Left ventricle myocardium inferior (tissue), 1 donor: Measurements from ENCODE around the gene PKD2. TPM values are rescaled to one million over a fixed set of nuclear protein-coding genes. Genes with fewer than 3 reads are reported as not detected.

Experiments
- DNase-seq: peaks from one replicate; pipeline ENCODE4 v3.0.0-alpha.2; 2020
- H3K27ac ChIP-seq: fragments of 200-600 bp; replicated peaks from 2 replicates; pipeline ENCODE4 v1.8.0; 2021
- H3K27me3 ChIP-seq: fragments of 200-600 bp; 2 replicates; pipeline ENCODE4 v1.8.0; 2021; ENCODE audit warnings: low read depth
- H3K36me3 ChIP-seq: fragments of 200-600 bp; 2 replicates; pipeline ENCODE4 v1.8.0; 2021
- H3K4me1 ChIP-seq: fragments of 200-600 bp; 2 replicates; pipeline ENCODE4 v1.8.0; 2021
- H3K4me3 ChIP-seq: fragments of 200-600 bp; 2 replicates; pipeline ENCODE4 v1.8.0; 2021; ENCODE audit warnings: mild to moderate bottlenecking, moderate library complexity
- H3K9me3 ChIP-seq: fragments of 200-600 bp; replicated peaks from 2 replicates; pipeline ENCODE4 v1.8.0; 2021
- CTCF ChIP-seq: fragments of 200-600 bp; IDR thresholded peaks from 2 replicates; pipeline ENCODE4 v1.8.0; 2021; ENCODE audit warnings: antibody characterized with exemption, mild to moderate bottlenecking, borderline replicate concordance
- intact Hi-C: fragments of 100-400 bp; cut with micrococcal nuclease; formaldehyde crosslinking; loops from one replicate; pipeline ENCODE4 v1.11.0; 2022
- total RNA-seq: library from RNA; stranded (reverse); fragmentation: NEBNext Ultra II Directional; extraction: Animal tissue kit (Norgen Biotek cat#: 25700); gene quantifications from one replicate; pipeline ENCODE4 v1.2.1, GENCODE V29; 2021
- donor health status: DM: no; HTN: yes; CAD: no; lungs with severe emphysema.

Gene PKD2
- total RNA-seq, 1 donor from 2014 or later = 11.7 TPM

GRCh38 chr4:88002786-88003185 lies 4.6 kb upstream of the PKD2 start:
- no peaks in the 10 kb centered on the region for H3K36me3 ChIP-seq
- H3K27me3 ChIP-seq = no peaks in the 10 kb centered on the region
- no peaks in the 10 kb centered on the region for H3K9me3 ChIP-seq
- no peak overlapping the region for H3K27ac ChIP-seq
- H3K4me1 ChIP-seq = peaks cover 6% of the 10 kb centered on the region
- no peak for DNase-seq
- H3K4me3 ChIP-seq = no peak overlapping the region
- intact Hi-C loops = no loop called here
- no peak for TF ChIP-seq CTCF

DNA sequence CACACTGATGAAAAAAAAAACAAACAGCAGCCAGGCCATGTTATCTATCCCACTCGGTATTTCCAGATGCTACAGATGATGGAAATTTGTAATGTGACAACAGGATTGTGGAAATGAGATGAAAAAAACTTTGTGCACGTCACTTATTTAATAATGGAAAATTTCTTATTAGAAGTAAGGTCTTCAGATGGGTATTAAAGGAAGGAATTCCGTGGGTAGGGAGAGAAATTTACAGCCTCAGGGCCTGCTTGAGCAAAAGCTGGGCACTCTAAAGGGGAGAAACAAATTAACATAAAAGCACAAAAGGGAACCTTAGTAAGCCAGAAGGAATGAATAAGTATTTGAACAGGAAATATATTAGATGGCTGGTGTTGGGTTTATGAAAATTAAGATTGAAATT lies 4.2 kb upstream of the PKD2 start:
- DNase-seq = no peak
- H3K4me1 ChIP-seq = peaks cover 10% of the 10 kb centered on the region
- H3K4me3 ChIP-seq = no peak overlapping the region
- no peaks in the 10 kb centered on the region for H3K36me3 ChIP-seq
- H3K27me3 ChIP-seq = no peaks in the 10 kb centered on the region
- TF ChIP-seq CTCF = no peak
- intact Hi-C loops = no loop called here
- no peaks in the 10 kb centered on the region for H3K9me3 ChIP-seq
- no peak overlapping the region for H3K27ac ChIP-seq

DNA sequence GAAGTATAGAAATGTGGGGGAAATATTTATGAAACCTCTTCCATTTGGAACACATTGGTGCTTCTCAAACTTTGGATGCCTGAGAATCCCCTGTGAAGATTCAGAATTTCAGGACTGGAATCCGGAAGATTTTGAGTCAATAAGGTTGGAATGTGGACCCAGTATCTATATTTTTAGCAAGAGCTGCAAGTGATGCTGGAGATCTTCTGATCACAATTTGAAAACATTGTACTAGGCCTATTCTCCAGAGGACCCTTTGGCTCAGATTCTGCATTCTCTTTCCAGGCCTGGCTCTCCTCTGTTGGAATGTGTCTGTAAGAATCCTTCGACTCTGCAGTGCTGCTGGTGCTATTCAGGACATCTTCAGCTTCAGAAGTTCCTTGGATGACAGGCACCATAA lies 2.4 kb upstream of the PKD2 start:
- intact Hi-C loops = no loop called here
- H3K27ac ChIP-seq = no peak overlapping the region

DNA sequence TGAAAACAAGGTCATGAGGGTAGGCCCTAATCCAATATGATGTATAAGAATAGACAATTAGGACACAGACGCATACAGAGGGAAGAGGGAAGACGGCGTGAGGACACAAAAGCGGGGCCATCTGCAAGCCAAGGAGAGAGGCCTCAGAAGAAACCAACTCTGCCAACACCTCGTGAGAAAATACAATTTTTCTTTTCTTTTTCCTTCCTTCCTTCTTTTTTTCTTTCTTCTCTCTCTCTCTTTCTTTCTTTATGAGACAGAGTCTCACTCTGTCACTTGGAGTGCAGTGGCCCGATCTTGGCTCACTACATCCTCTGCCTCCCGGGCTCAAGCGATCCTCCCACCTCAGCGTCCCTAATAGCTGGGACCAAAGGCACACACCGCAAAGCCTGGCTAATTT lies 1.5 kb upstream of the PKD2 start:
- Histone ChIP-seq H3K27me3 (no peaks in the 10 kb centered on the region), H3K9me3 (no peaks in the 10 kb centered on the region), H3K36me3 (no peaks in the 10 kb centered on the region), H3K4me3 (no peak overlapping the region), H3K4me1 (peaks cover 36% of the 10 kb centered on the region), H3K27ac (no peak overlapping the region)
- no peak for DNase-seq
- intact Hi-C loops = no loop called here
- no peak for TF ChIP-seq CTCF

More for the DNA sequence above, 2.4 kb upstream of the PKD2 start:
- H3K4me3 ChIP-seq = no peak overlapping the region
- H3K27me3 ChIP-seq = no peaks in the 10 kb centered on the region
- no peak for TF ChIP-seq CTCF
- peaks cover 27% of the 10 kb centered on the region for H3K4me1 ChIP-seq
- no peak for DNase-seq
- no peaks in the 10 kb centered on the region for H3K36me3 ChIP-seq
- no peaks in the 10 kb centered on the region for H3K9me3 ChIP-seq

- peaks cover 41% of the 10 kb centered on the region for H3K4me1 ChIP-seq
- intact Hi-C loops = no loop called here
- no peak for DNase-seq
- no peaks in the 10 kb centered on the region for H3K27me3 ChIP-seq
- no peaks in the 10 kb centered on the region for H3K36me3 ChIP-seq
- H3K27ac ChIP-seq = peak overlapping the region; percentile 87
- peak overlapping the region; percentile 93 for H3K4me3 ChIP-seq
- no peaks in the 10 kb centered on the region for H3K9me3 ChIP-seq
- TF ChIP-seq CTCF = no peak
Observed at GRCh38 chr4:88006956-88007303, 505 bp upstream of the PKD2 start.

DNA sequence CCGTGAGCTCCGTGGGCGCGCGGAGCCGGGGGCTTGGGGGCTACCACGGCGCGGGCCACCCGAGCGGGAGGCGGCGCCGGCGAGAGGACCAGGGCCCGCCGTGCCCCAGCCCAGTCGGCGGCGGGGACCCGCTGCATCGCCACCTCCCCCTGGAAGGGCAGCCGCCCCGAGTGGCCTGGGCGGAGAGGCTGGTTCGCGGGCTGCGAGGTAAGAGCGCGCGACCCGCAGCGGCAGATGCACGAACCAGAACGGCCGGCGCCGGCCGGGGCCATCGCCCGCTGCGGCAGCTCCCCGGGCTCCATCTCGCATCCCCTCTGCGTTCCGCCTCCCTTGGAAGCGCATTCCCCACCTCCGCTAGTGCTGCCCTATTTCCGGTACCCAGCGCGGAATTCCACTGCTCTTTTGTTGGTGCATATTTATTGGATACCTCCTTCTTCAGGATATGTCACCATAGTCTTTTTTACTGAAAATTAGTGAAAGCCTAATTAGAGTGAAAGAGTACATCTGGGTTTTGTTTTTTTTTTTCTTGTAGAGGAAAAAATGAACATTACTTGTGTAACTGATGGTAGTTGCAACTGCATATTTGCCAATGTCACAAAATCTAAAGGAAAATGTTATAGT lies 797 bp downstream of the PKD2 start:
- no peaks in the 10 kb centered on the region for H3K27me3 ChIP-seq
- H3K9me3 ChIP-seq = no peaks in the 10 kb centered on the region
- TF ChIP-seq CTCF = no peak
- H3K4me3 ChIP-seq = peak overlapping the region; percentile 93
- intact Hi-C loops = no loop called here
- H3K36me3 ChIP-seq = no peaks in the 10 kb centered on the region
- DNase-seq = peak; percentile 43
- H3K4me1 ChIP-seq = peaks cover 46% of the 10 kb centered on the region
- peak overlapping the region; percentile 87 for H3K27ac ChIP-seq
